ENCODE results near the gene NLRP4. TPM values are rescaled to one million over a fixed set of nuclear protein-coding genes. Genes with fewer than 3 reads are reported as not detected.

The NLRP4 gene
- total and polyA plus RNA-seq, 2 of the 4 experiments (the other 2 are of a cell fraction) = not detected

- TF ChIP-seq CEBPB (IDR thresholded peaks at IDR 0.05; ENCODE audit: low read depth, low read length) (no peak), NFE2L2 (IDR thresholded peaks at IDR 0.05; ENCODE audit: low read depth, low read length) (no peak), MXI1 (IDR thresholded peaks at IDR 0.05; ENCODE audit: borderline replicate concordance, low read depth, low read length) (no peak), MAFK (IDR thresholded peaks at IDR 0.05; ENCODE audit: low read depth, low read length) (no peak), BHLHE40 (IDR thresholded peaks at IDR 0.05; ENCODE audit: low read depth, low read length) (no peak)
- DNase-seq (no peak), ATAC-seq (ENCODE audit: low read depth) (no peak)
- intact Hi-C loops (cut with micrococcal nuclease) (no loop called here), in situ Hi-C loops (cut with MboI; ENCODE audit: low sequenced_read_pairs) (no loop called here), dilution Hi-C loops (cut with HindIII; ENCODE audit: low sequenced_read_pairs, unreplicated experiment) (no loop called here)
- no peaks in the 10 kb centered on the region for H3K9me1 ChIP-seq (ENCODE audit: insufficient read depth, low read length)
- ChIA-PET CTCF (no interaction called here), POLR2A (ENCODE audit: unreplicated experiment) (no interaction called here)
- no peak overlapping the region for H3K4me2 ChIP-seq (ENCODE audit: low read depth, low read length)
- no peaks in the 10 kb centered on the region for H3K79me1 ChIP-seq (ENCODE audit: low read depth in 1 of 2, low read length in 2 of 2)
- no peak overlapping the region for H4K5ac ChIP-seq (ENCODE audit: low read depth, low read length)
- H3K4me3 ChIP-seq (ENCODE audit: insufficient read depth, low read depth, low read length) = no peak overlapping the region
- H3K23ac ChIP-seq (ENCODE audit: low read depth, low read length) = no peak overlapping the region
- no peak overlapping the region for H3K4ac ChIP-seq (ENCODE audit: low read depth, low read length)
- no peak overlapping the region for H3K56ac ChIP-seq (ENCODE audit: extremely low read depth, insufficient read depth, low read length)
- peaks cover 24% of the 10 kb centered on the region for H3K9me3 ChIP-seq (ENCODE audit: control insufficient read depth, insufficient read depth, low read length)
- WGBS, 2 experiments (ENCODE audit: extremely low coverage in 2 of 2, insufficient read length in 1 of 2) = 17% methylated on average over 5 of the region's 9 CpGs; no CpG with 5 or more reads in 1 of the 2 experiments
- H2AFZ ChIP-seq (replicated peaks; ENCODE audit: low read length, poor library complexity) = no peak overlapping the region
- no peak overlapping the region for H2BK5ac ChIP-seq (ENCODE audit: low read depth, low read length, poor library complexity, severe bottlenecking)
- H3K36me3 ChIP-seq (ENCODE audit: control insufficient read depth, insufficient read depth, low read length) = no peaks in the 10 kb centered on the region
- no peak overlapping the region for H2AK9ac ChIP-seq (replicated peaks; ENCODE audit: low read depth, low read length, poor library complexity)
- no TSS peak for BruUV-seq (replicated peaks)
- H2AK5ac ChIP-seq (ENCODE audit: low read depth, low read length) = no peak overlapping the region
- no peak overlapping the region for H3K18ac ChIP-seq (ENCODE audit: low read depth, low read length)
- no peak overlapping the region for H3K27ac ChIP-seq (ENCODE audit: insufficient read depth, low read length)
- no peak overlapping the region for H3K14ac ChIP-seq (replicated peaks; ENCODE audit: low read depth, low read length)
- H2BK120ac ChIP-seq (ENCODE audit: low read depth, low read length) = no peak overlapping the region
- H3K9ac ChIP-seq (ENCODE audit: low read depth, low read length) = no peak overlapping the region
- H3K4me1 ChIP-seq (ENCODE audit: control insufficient read depth, insufficient read depth, low read length) = no peaks in the 10 kb centered on the region
- H2BK20ac ChIP-seq (ENCODE audit: low read depth, low read length) = no peak overlapping the region
- H4K20me1 ChIP-seq (ENCODE audit: insufficient read depth, low read length) = no peaks in the 10 kb centered on the region
- no peaks in the 10 kb centered on the region for H3K27me3 ChIP-seq (ENCODE audit: control insufficient read depth, insufficient read depth, low read length)
- no peak overlapping the region for H2BK15ac ChIP-seq (ENCODE audit: low read depth, low read length)
- H4K91ac ChIP-seq (ENCODE audit: insufficient read depth, low read depth, low read length) = no peak overlapping the region
- H4K8ac ChIP-seq (ENCODE audit: low read depth in 2 of 2, low read length in 2 of 2) = no peak overlapping the region
Observed at GRCh38 chr19:55913643-55914268, 77.4 kb downstream of the NLRP4 start.
